ENCODE measurements around the gene ENTR1.

DNA sequence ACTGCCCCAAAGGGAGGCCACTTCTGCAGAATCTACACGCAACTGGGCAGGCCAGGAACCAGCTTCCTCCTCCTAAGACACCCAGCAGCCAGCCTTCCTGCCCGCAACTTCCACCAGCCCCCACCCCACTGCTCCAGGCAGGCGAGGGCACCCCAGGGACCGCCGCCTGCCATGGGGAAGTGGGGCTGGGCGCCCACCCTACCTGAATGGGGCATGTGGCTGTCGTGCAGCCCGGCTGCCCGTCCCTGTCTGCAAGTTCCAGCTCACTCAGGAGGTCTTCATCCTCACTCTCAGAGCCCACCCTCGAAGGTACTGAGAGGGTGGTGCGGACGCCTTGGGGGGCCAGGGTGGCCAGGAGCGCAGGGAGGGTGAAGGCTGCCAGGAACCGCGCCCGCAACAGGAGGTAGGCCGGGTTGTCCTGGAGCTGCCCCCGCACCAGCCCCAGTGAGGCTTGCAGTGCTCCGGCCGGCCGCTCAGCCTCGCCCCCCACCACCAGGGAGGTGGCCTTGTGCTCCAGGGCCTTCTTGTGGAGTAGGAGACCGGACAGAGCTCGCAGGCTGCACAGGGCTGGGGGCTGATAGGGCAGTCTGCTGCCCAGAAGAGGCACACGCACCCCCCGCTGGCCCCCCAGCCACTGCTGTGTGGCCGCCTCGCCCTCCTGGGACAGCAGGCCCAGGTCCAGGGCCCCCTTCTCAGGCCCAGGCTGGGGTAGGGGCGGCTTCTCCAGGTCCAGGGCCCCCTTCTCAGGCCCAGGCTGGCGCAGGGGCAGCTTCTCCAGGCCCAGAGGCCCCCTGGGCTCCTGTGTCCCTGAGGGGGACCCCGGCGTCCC, 32.9 kb downstream of the ENTR1 start:
- TF ChIP-seq CTCF (IDR thresholded peaks at IDR 0.05) (no peak), EZH2 (IDR thresholded peaks at IDR 0.05; ENCODE audit: borderline replicate concordance, insufficient read depth, low read depth, low read length, poor library complexity, severe bottlenecking) (no peak)

All from B cell (primary cell).